Hepatocyte (in vitro differentiated cells): ENCODE results near the gene CAMKMT. TPM values are rescaled to one million over a fixed set of nuclear protein-coding genes. Genes with fewer than 3 reads are reported as not detected.

Experiments
- DNase-seq: peaks from one replicate; pipeline ENCODE4 v3.0.0-alpha.2; 2016; ENCODE audit warnings: low spot score
- H2AFZ ChIP-seq: fragments of 200-600 bp; sonication (generic); 2 replicates; pipeline ENCODE4 v1.6.0; 2016; ENCODE audit warnings: antibody characterized with exemption, mild to moderate bottlenecking
- H3K27ac ChIP-seq: fragments of 200-600 bp; sonication (generic); 2 replicates; pipeline ENCODE4 v1.5.1; 2016; ENCODE audit warnings: mild to moderate bottlenecking
- H3K27me3 ChIP-seq: fragments of 200-600 bp; sonication (generic); 2 replicates; pipeline ENCODE4 v1.6.1; 2016
- H3K36me3 ChIP-seq: fragments of 200-600 bp; sonication (generic); replicated peaks from 2 replicates; pipeline ENCODE4 v1.5.1; 2016; ENCODE audit warnings: low read depth; ENCODE audit not compliant: insufficient read depth
- H3K4me1 ChIP-seq: fragments of 200-600 bp; sonication (generic); 2 replicates; pipeline ENCODE4 v1.5.1; 2016; ENCODE audit warnings: mild to moderate bottlenecking, moderate library complexity; ENCODE audit not compliant: insufficient read depth
- H3K4me2 ChIP-seq: fragments of 200-600 bp; sonication (generic); 2 replicates; pipeline ENCODE4 v1.6.0; 2016
- H3K4me3 ChIP-seq: fragments of 200-600 bp; sonication (generic); 2 replicates; pipeline ENCODE4 v1.5.1; 2016; ENCODE audit warnings: mild to moderate bottlenecking
- H3K79me2 ChIP-seq: fragments of 200-600 bp; sonication (generic); 2 replicates; pipeline ENCODE4 v1.6.0; 2017; ENCODE audit warnings: mild to moderate bottlenecking
- H3K9me2 ChIP-seq: fragments of 200-600 bp; sonication (generic); replicated peaks from 2 replicates; pipeline ENCODE4 v1.6.0; 2017; ENCODE audit warnings: mild to moderate bottlenecking; ENCODE audit not compliant: insufficient read depth
- H3K9me3 ChIP-seq: fragments of 200-600 bp; sonication (generic); 2 replicates; pipeline ENCODE4 v1.5.1; 2016; ENCODE audit warnings: low read depth, mild to moderate bottlenecking
- H4K20me1 ChIP-seq: fragments of 200-600 bp; sonication (generic); 2 replicates; pipeline ENCODE4 v1.6.0; 2016; ENCODE audit warnings: mild to moderate bottlenecking; ENCODE audit not compliant: insufficient read depth, poor library complexity, severe bottlenecking
- EZH2 ChIP-seq: fragments of 200-600 bp; sonication (generic); IDR thresholded peaks from 2 replicates; pipeline ENCODE4 v1.6.1; 2016; ENCODE audit warnings: antibody characterized with exemption, mild to moderate bottlenecking, borderline replicate concordance
- EZH2phosphoT487 ChIP-seq: fragments of 200-600 bp; sonication (generic); IDR thresholded peaks from one replicate; pipeline ENCODE4 v1.6.1; 2018; ENCODE audit warnings: antibody characterized with exemption, mild to moderate bottlenecking, low read depth, moderate library complexity; ENCODE audit not compliant: unreplicated experiment, severe bottlenecking
- WGBS: methylation state at CpG from one replicate; pipeline ENCODE4 v1.1.6; 2016; ENCODE audit warnings: low lambda C conversion rate; ENCODE audit errors: missing lambda C conversion rate; 5-methylcytosine and 5-hydroxymethylcytosine counted together
- polyA plus RNA-seq: library from polyadenylated mRNA; unstranded; fragments of >200 nt; fragmentation: Nextera tagmentation; extraction: Ambion mirVana; gene quantifications from 2 replicates; pipeline ENCODE4 v1.2.1, GENCODE V29; 2016
- total RNA-seq: library from RNA; depleted of rRNA; stranded (reverse); fragments of >200 nt; gene quantifications from 2 replicates; pipeline ENCODE4 v1.2.3, GENCODE V29; 2014
- TF ChIP-seq, protein P1 (sequence below): fragments of 200-600 bp; sonication (generic); IDR thresholded peaks from 2 replicates; pipeline ENCODE4 v1.5.1; 2016; ENCODE audit warnings: antibody characterized with exemption, mild to moderate bottlenecking; ENCODE audit not compliant: poor library complexity

Gene CAMKMT
- total and polyA plus RNA-seq, 2 experiments from 2014 or later = 10.3 to 12.7 TPM

DNA sequence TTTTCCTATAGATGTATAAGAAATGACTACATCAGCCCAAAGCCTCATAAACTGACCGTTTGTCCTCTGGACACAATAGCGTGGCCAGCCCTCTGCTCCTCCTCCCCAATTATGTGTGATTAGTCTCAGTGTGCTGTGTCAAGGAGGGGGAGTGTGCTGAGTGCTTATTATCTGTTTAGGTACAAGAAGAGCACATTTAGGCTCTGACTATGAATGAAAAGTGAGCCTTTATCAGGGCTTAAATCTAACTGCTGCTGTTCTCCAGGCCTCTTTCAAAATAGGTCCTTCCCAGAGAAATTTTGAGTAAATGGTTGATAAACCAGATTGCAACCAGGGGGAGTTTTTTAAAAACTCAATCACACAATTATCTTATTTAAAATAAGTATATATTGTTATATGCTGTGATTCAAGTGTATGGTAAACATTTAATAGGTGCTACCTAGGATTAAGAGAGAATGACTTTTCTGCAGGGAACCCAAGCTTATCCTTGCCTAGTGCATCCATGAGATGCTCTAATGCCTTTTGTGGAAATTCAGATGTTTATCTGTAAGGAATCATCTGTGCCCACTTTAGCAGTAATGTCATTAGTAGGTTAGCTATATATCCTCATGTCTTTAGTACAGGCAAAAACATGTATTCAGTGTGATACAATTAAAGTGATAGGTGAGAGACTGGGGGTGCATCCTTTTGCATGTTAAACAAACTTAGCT is 411.1 kb downstream of the CAMKMT start:
- WGBS = 15% methylated on average over 2 of the region's 2 CpGs
- H3K4me3 ChIP-seq = no peak overlapping the region
- no peaks in the 10 kb centered on the region for H4K20me1 ChIP-seq
- H3K4me2 ChIP-seq = no peak overlapping the region
- H3K27ac ChIP-seq = no peak overlapping the region
- H3K27me3 ChIP-seq = peaks cover 61% of the 10 kb centered on the region
- no peaks in the 10 kb centered on the region for H3K9me2 ChIP-seq
- H3K36me3 ChIP-seq = no peaks in the 10 kb centered on the region
- H3K79me2 ChIP-seq = no peaks in the 10 kb centered on the region
- TF ChIP-seq EZH2phosphoT487 = no peak
- TF ChIP-seq EZH2 = no peak
- TF ChIP-seq, protein P1, sequence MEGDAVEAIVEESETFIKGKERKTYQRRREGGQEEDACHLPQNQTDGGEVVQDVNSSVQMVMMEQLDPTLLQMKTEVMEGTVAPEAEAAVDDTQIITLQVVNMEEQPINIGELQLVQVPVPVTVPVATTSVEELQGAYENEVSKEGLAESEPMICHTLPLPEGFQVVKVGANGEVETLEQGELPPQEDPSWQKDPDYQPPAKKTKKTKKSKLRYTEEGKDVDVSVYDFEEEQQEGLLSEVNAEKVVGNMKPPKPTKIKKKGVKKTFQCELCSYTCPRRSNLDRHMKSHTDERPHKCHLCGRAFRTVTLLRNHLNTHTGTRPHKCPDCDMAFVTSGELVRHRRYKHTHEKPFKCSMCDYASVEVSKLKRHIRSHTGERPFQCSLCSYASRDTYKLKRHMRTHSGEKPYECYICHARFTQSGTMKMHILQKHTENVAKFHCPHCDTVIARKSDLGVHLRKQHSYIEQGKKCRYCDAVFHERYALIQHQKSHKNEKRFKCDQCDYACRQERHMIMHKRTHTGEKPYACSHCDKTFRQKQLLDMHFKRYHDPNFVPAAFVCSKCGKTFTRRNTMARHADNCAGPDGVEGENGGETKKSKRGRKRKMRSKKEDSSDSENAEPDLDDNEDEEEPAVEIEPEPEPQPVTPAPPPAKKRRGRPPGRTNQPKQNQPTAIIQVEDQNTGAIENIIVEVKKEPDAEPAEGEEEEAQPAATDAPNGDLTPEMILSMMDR = no peak
- H3K4me1 ChIP-seq = peaks cover 8% of the 10 kb centered on the region
- DNase-seq = no peak
- no peaks in the 10 kb centered on the region for H3K9me3 ChIP-seq
- no peak overlapping the region for H2AFZ ChIP-seq

DNA sequence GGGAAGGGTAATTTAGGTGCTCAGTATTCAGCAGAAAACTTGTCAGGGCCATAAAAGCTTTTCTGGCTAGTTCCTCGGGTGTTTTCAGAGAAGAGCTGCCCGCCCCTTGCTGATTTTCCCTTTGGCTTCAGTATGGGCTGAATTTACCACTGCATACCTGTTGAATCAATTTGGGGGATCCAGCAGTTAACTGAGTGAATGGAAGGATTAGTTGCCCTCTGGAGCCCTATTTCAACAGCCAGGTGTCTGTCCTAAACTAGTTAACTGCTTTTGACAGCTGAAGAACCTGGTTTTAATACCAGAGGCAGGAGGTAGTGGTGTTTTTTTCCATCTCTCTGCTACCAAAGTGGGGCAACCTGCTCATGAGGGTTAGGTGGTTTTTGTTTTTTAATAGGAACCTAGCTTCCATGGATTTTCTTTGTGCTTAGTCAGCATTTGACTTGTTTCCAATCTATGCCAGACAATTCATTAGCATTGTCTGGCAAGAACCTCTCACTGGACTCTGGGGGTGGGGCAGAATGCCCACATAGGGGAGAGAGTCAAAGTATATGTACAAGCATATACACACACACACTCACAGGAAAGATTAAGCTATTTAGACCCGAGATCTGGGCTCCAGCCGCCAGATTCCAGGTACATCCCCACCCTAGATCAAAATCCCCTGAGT is 413.2 kb downstream of the CAMKMT start:
- Histone ChIP-seq H3K4me2 (no peak overlapping the region), H3K4me3 (no peak overlapping the region), H4K20me1 (no peaks in the 10 kb centered on the region), H3K36me3 (no peaks in the 10 kb centered on the region), H2AFZ (no peak overlapping the region), H3K27ac (no peak overlapping the region), H3K9me3 (no peaks in the 10 kb centered on the region), H3K9me2 (no peaks in the 10 kb centered on the region), H3K79me2 (no peaks in the 10 kb centered on the region), H3K27me3 (peaks cover 56% of the 10 kb centered on the region), H3K4me1 (peaks cover 10% of the 10 kb centered on the region)
- 72% methylated on average over 4 of the region's 4 CpGs for WGBS
- DNase-seq = no peak
- TF ChIP-seq, protein P1 = no peak
- TF ChIP-seq EZH2 (no peak), EZH2phosphoT487 (no peak)

DNA sequence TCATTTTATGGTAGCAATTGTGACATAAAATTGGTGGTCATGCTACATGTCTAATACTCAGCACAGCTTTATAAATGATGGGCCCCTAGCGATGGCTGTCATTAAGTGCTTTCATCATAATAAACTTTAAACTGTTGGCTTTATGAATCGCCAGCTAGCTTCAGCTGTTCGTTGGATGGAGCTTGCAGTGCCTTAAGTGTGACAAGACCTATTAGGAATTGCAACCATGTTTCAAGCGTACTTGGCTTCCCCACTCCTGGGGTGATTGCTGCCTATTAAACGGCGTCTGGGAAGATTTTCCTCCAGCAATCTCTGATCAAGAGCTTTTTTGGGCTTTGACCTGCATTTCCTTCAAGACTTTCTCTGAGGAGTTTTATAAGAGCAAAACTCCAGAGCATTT is 415.3 kb downstream of the CAMKMT start:
- no peaks in the 10 kb centered on the region for H3K9me2 ChIP-seq
- no peaks in the 10 kb centered on the region for H4K20me1 ChIP-seq
- no peaks in the 10 kb centered on the region for H3K79me2 ChIP-seq
- no peak for TF ChIP-seq EZH2
- TF ChIP-seq, protein P1 = no peak
- no peak overlapping the region for H2AFZ ChIP-seq
- H3K4me3 ChIP-seq = no peak overlapping the region
- DNase-seq = no peak
- WGBS = 59% methylated on average over 6 of the region's 6 CpGs
- peaks cover 10% of the 10 kb centered on the region for H3K4me1 ChIP-seq
- H3K9me3 ChIP-seq = no peaks in the 10 kb centered on the region
- peaks cover 44% of the 10 kb centered on the region for H3K27me3 ChIP-seq
- H3K36me3 ChIP-seq = no peaks in the 10 kb centered on the region
- no peak overlapping the region for H3K4me2 ChIP-seq
- H3K27ac ChIP-seq = no peak overlapping the region
